ENCODE data around the gene DNMT1.

The DNMT1 gene

GRCh38 chr19:10126213-10126639, 68.5 kb downstream of the DNMT1 start:
- TF ChIP-seq MAX (IDR thresholded peaks at IDR 0.05) (no peak), TAF1 (IDR thresholded peaks at IDR 0.05; ENCODE audit: low read depth) (no peak), EGR1 (IDR thresholded peaks at IDR 0.05) (no peak), EP300 (IDR thresholded peaks at IDR 0.05; ENCODE audit: borderline replicate concordance) (no peak), TCF12 (IDR thresholded peaks at IDR 0.05; ENCODE audit: low read depth) (no peak), CREB1 (IDR thresholded peaks at IDR 0.05; ENCODE audit: low read depth) (no peak), REST (IDR thresholded peaks at IDR 0.05; ENCODE audit: low read depth) (no peak), TEAD4 (IDR thresholded peaks at IDR 0.05) (no peak), YY1 (IDR thresholded peaks at IDR 0.05; ENCODE audit: low read depth) (no peak), RAD21 (IDR thresholded peaks at IDR 0.05; ENCODE audit: low read depth) (no peak), NFIC (IDR thresholded peaks at IDR 0.05) (no peak), CEBPB (IDR thresholded peaks at IDR 0.05) (no peak), USF1 (IDR thresholded peaks at IDR 0.05) (no peak), ZBTB7A (IDR thresholded peaks at IDR 0.05; ENCODE audit: low read depth) (no peak), FOXM1 (IDR thresholded peaks at IDR 0.05; ENCODE audit: borderline replicate concordance, low read depth) (no peak)

- TF ChIP-seq FOXM1 (IDR thresholded peaks at IDR 0.05; ENCODE audit: borderline replicate concordance, low read depth) = no peak
- no peak for TF ChIP-seq TAF1 (IDR thresholded peaks at IDR 0.05; ENCODE audit: low read depth)
- TF ChIP-seq YY1 (IDR thresholded peaks at IDR 0.05; ENCODE audit: low read depth) = no peak
Measured at GRCh38 chr19:10124429-10124828, 70.3 kb downstream of the DNMT1 start.

- TF ChIP-seq REST (IDR thresholded peaks at IDR 0.05; ENCODE audit: low read depth) = no peak
- TF ChIP-seq USF1 (IDR thresholded peaks at IDR 0.05) = no peak
- TF ChIP-seq MAX (IDR thresholded peaks at IDR 0.05) = no peak
- TF ChIP-seq TCF12 (IDR thresholded peaks at IDR 0.05; ENCODE audit: low read depth) = no peak
- no peak for TF ChIP-seq ZBTB7A (IDR thresholded peaks at IDR 0.05; ENCODE audit: low read depth)
- TF ChIP-seq NFIC (IDR thresholded peaks at IDR 0.05) = no peak
- no peak for TF ChIP-seq EGR1 (IDR thresholded peaks at IDR 0.05)
- no peak for TF ChIP-seq EP300 (IDR thresholded peaks at IDR 0.05; ENCODE audit: borderline replicate concordance)
- no peak for TF ChIP-seq FOXM1 (IDR thresholded peaks at IDR 0.05; ENCODE audit: borderline replicate concordance, low read depth)
- no peak for TF ChIP-seq CEBPB (IDR thresholded peaks at IDR 0.05)
- no peak for TF ChIP-seq RAD21 (IDR thresholded peaks at IDR 0.05; ENCODE audit: low read depth)
- no peak for TF ChIP-seq YY1 (IDR thresholded peaks at IDR 0.05; ENCODE audit: low read depth)
- no peak for TF ChIP-seq CREB1 (IDR thresholded peaks at IDR 0.05; ENCODE audit: low read depth)
Measured at GRCh38 chr19:10122045-10122444, 72.7 kb downstream of the DNMT1 start.

- no peak for TF ChIP-seq RAD21 (IDR thresholded peaks at IDR 0.05; ENCODE audit: low read depth)
- TF ChIP-seq YY1 (IDR thresholded peaks at IDR 0.05; ENCODE audit: low read depth) = no peak
- no peak for TF ChIP-seq TAF1 (IDR thresholded peaks at IDR 0.05; ENCODE audit: low read depth)
Measured at GRCh38 chr19:10120538-10121189, 74.1 kb downstream of the DNMT1 start.

GRCh38 chr19:10118960-10119359, 75.8 kb downstream of the DNMT1 start:
- TF ChIP-seq USF1 (IDR thresholded peaks at IDR 0.05) (no peak), MAX (IDR thresholded peaks at IDR 0.05) (no peak), EP300 (IDR thresholded peaks at IDR 0.05; ENCODE audit: borderline replicate concordance) (no peak), TAF1 (IDR thresholded peaks at IDR 0.05; ENCODE audit: low read depth) (no peak), NFIC (IDR thresholded peaks at IDR 0.05) (no peak), EGR1 (IDR thresholded peaks at IDR 0.05) (no peak), REST (IDR thresholded peaks at IDR 0.05; ENCODE audit: low read depth) (no peak), TEAD4 (IDR thresholded peaks at IDR 0.05) (no peak), TCF12 (IDR thresholded peaks at IDR 0.05; ENCODE audit: low read depth) (no peak), ZBTB7A (IDR thresholded peaks at IDR 0.05; ENCODE audit: low read depth) (no peak), CREB1 (IDR thresholded peaks at IDR 0.05; ENCODE audit: low read depth) (no peak), YY1 (IDR thresholded peaks at IDR 0.05; ENCODE audit: low read depth) (no peak), CEBPB (IDR thresholded peaks at IDR 0.05) (no peak), FOXM1 (IDR thresholded peaks at IDR 0.05; ENCODE audit: borderline replicate concordance, low read depth) (no peak)

Data from Ishikawa (cell line).